PC-3 (cell line): ENCODE results near the gene RBM20.

Experiments used
- CTCF ChIP-seq: fragments of 300-600 bp; sonication (generic); conservative IDR thresholded peaks from 2 replicates; pipeline ENCODE4 v1.5.1; 2017; ENCODE audit warnings: antibody characterized with exemption, low read depth, mild to moderate bottlenecking, low read length
- EZH2 ChIP-seq: fragments of 300-600 bp; sonication (generic); IDR thresholded peaks from one replicate; pipeline ENCODE4 v1.6.1; 2017; ENCODE audit warnings: antibody characterized with exemption, mild to moderate bottlenecking, low read length; ENCODE audit not compliant: unreplicated experiment
- EZH2phosphoT487 ChIP-seq: fragments of 300-600 bp; sonication (generic); IDR thresholded peaks from 2 replicates; pipeline ENCODE4 v1.6.1; 2018; ENCODE audit warnings: mild to moderate bottlenecking, antibody characterized with exemption, low read length, borderline replicate concordance

GRCh38 chr10:110822712-110823311 is 178.7 kb downstream of the RBM20 start:
- no peak for TF ChIP-seq CTCF
- no peak for TF ChIP-seq EZH2
- TF ChIP-seq EZH2phosphoT487 = no peak
